Adrenal gland (tissue), 5 donors: ENCODE data around the gene SHISAL1.

Source experiments
- CTCF ChIP-seq, 6 experiments: fragments of 450-650 bp in 4 of 6; fragments of 200-600 bp in 2 of 6; sonication (generic) in 1 of 6; IDR thresholded peaks; 1 replicate in 5 of 6; 2 replicates in 1 of 6; pipeline versions ENCODE4 v1.5.1 to v1.8.0; 2016 to 2021; ENCODE audit warnings: antibody characterized with exemption in 6 of 6, mild to moderate bottlenecking in 2 of 6, moderate library complexity in 1 of 6
- POLR2A ChIP-seq, 2 donors: fragments of 450-650 bp; IDR thresholded peaks; one replicate each; pipeline ENCODE4 v1.6.1; 2017; ENCODE audit warnings: antibody characterized with exemption in 2 of 2, mild to moderate bottlenecking in 2 of 2, moderate library complexity in 1 of 2
- donor health status: DM: no; HTN: no; CAD: no.

- no peak for TF ChIP-seq POLR2A (IDR thresholded peaks at IDR 0.05)
- TF ChIP-seq CTCF (IDR thresholded peaks at IDR 0.05) = no peak
These were observed 106.5 kb downstream of the SHISAL1 start for GRCh38 chr22:44206330-44206645.
